Cerebellar nuclear complex (tissue), 1 donor: ENCODE measurements around the gene NEFH.
"Not testable (repeated sequence)": the region's sequence is repeated elsewhere in the genome, so short reads cannot be mapped to it uniquely, and the experiment has no call there.

Experiments
- DNase-seq, 2 experiments: peaks; one replicate each; lab custom pipeline; 2025; lab: John Stamatoyannopoulos, UW

Gene NEFH

GRCh38 chr22:29479417-29480261, at the start of gene NEFH:
TSS of gene NEFH (plus strand) at chr22:29480218. CDS start at chr22:29480263, 45 bp downstream.
- no peak for DNase-seq

- DNase-seq, result no peak
These were observed 48.0 kb upstream of the NEFH start for GRCh38 chr22:29431986-29432385.

GRCh38 chr22:29433856-29434255, 46.2 kb upstream of the NEFH start:
- no peak for DNase-seq

GRCh38 chr22:29434288-29434687, 45.7 kb upstream of the NEFH start:
- no peak for DNase-seq

GRCh38 chr22:29435236-29436136, 44.5 kb upstream of the NEFH start:
- DNase-seq, result no peak

GRCh38 chr22:29438283-29438682, 41.7 kb upstream of the NEFH start, which contains the start of gene RFPL1:
TSS of gene RFPL1 (plus strand) at chr22:29438583.
- not testable (repeated sequence) for DNase-seq

- no peak for DNase-seq
These were observed 37.0 kb upstream of the NEFH start for GRCh38 chr22:29442976-29443375.

- no peak for DNase-seq
These were observed 36.6 kb upstream of the NEFH start for GRCh38 chr22:29443452-29443851.

- DNase-seq, result no peak
These were observed 35.9 kb upstream of the NEFH start for GRCh38 chr22:29443861-29444792.

GRCh38 chr22:29445508-29445907, 34.5 kb upstream of the NEFH start:
- DNase-seq, result no peak

- DNase-seq, result no peak
These were observed 32.1 kb upstream of the NEFH start for GRCh38 chr22:29447906-29448305.

GRCh38 chr22:29449296-29449875, 30.6 kb upstream of the NEFH start:
- DNase-seq, result no peak

- DNase-seq, result no peak
These were observed 29.8 kb upstream of the NEFH start for GRCh38 chr22:29450222-29450621.

GRCh38 chr22:29451863-29452262, 28.2 kb upstream of the NEFH start:
- no peak for DNase-seq

- DNase-seq, result peak; percentile 83 to 95
These were observed 25.7 kb upstream of the NEFH start for GRCh38 chr22:29454276-29454675.

GRCh38 chr22:29456211-29456671, 23.8 kb upstream of the NEFH start:
- no peak for DNase-seq

- peak in 1 of 2 experiments; percentile 15 for DNase-seq
These were observed 22.3 kb upstream of the NEFH start for GRCh38 chr22:29457730-29458129.

- DNase-seq, result no peak
These were observed 21.5 kb upstream of the NEFH start for GRCh38 chr22:29458551-29458950.

GRCh38 chr22:29459773-29460172, 20.2 kb upstream of the NEFH start:
- no peak for DNase-seq

- no peak for DNase-seq
These were observed 18.8 kb upstream of the NEFH start for GRCh38 chr22:29461263-29461662.

GRCh38 chr22:29463629-29464028, 16.4 kb upstream of the NEFH start:
- no peak for DNase-seq
